Inflammatory macrophage treated with lipopolysaccharide for 4 hours (primary cell): Measurements from ENCODE around the gene CERS6.

Experiments used
- DNase-seq: peaks from one replicate; pipeline ENCODE4 v3.0.0-alpha.2; 2020

CERS6 gene

GRCh38 chr2:168611091-168611490 is 155.0 kb downstream of the CERS6 start:
- DNase-seq = no peak

- no peak for DNase-seq
These were observed 156.0 kb downstream of the CERS6 start for GRCh38 chr2:168611896-168612650.

GRCh38 chr2:168612719-168613118 is 156.6 kb downstream of the CERS6 start:
- DNase-seq = no peak

- no peak for DNase-seq
These were observed 157.5 kb downstream of the CERS6 start for GRCh38 chr2:168613551-168613950.

- DNase-seq = no peak
These were observed 158.3 kb downstream of the CERS6 start for GRCh38 chr2:168614172-168615018.

GRCh38 chr2:168620554-168620953 is 164.5 kb downstream of the CERS6 start:
- no peak for DNase-seq

GRCh38 chr2:168622559-168622958 is 166.5 kb downstream of the CERS6 start:
- no peak for DNase-seq

- DNase-seq = no peak
These were observed 168.0 kb downstream of the CERS6 start for GRCh38 chr2:168624028-168624427.

- DNase-seq = no peak
These were observed 170.0 kb downstream of the CERS6 start for GRCh38 chr2:168626096-168626495.

- DNase-seq = no peak
These were observed 170.6 kb downstream of the CERS6 start for GRCh38 chr2:168626647-168627046.

- no peak for DNase-seq
These were observed 176.6 kb downstream of the CERS6 start for GRCh38 chr2:168632709-168633121.

- peak; percentile 18 for DNase-seq
These were observed 177.1 kb downstream of the CERS6 start for GRCh38 chr2:168633200-168633599.

- DNase-seq = no peak
These were observed 177.8 kb downstream of the CERS6 start for GRCh38 chr2:168633895-168634294.

- peak; percentile 61 for DNase-seq
These were observed 179.0 kb downstream of the CERS6 start for GRCh38 chr2:168635065-168635577.

GRCh38 chr2:168639018-168639417 is 182.9 kb downstream of the CERS6 start:
- no peak for DNase-seq

- peak; percentile 36 for DNase-seq
These were observed 183.4 kb downstream of the CERS6 start for GRCh38 chr2:168639441-168639898.

- DNase-seq = no peak
These were observed 184.0 kb downstream of the CERS6 start for GRCh38 chr2:168640039-168640438.

- DNase-seq = no peak
These were observed 185.6 kb downstream of the CERS6 start for GRCh38 chr2:168641636-168642035.

GRCh38 chr2:168642873-168643272 is 186.8 kb downstream of the CERS6 start:
- no peak for DNase-seq

GRCh38 chr2:168643979-168644378 is 187.9 kb downstream of the CERS6 start:
- no peak for DNase-seq

- DNase-seq = peak; percentile 14
These were observed 189.7 kb downstream of the CERS6 start for GRCh38 chr2:168645696-168646338.

- peak; percentile 42 for DNase-seq
These were observed 193.0 kb downstream of the CERS6 start for GRCh38 chr2:168649105-168649504.

- DNase-seq = no peak
These were observed 193.5 kb downstream of the CERS6 start for GRCh38 chr2:168649562-168649961.
